IMR-90 (cell line): ENCODE results near the gene ZNF169. TPM values are rescaled to one million over a fixed set of nuclear protein-coding genes. Genes with fewer than 3 reads are reported as not detected.

Experiments
- ATAC-seq: fragments of 200-7000 bp; cut with Tn5 transposase; 2 replicates; pipeline ENCODE4 v1.9.1; 2020; ENCODE audit warnings: low read depth, mild to moderate bottlenecking, moderate library complexity
- BruUV-seq: library from RNA; stranded (reverse); fragments of 400-500 nt; replicated peaks from 2 replicates; lab custom pipeline; 2021; lab: Mats Ljungman, UMichigan
- CTCF ChIA-PET: fragments of 300-600 bp; formaldehyde crosslinking; extraction: SDS; loops from one replicate; lab custom pipeline; 2021; ENCODE audit warnings: antibody characterized with exemption; lab: Yijun Ruan, JAX
- POLR2A ChIA-PET: fragments of 300-600 bp; sonication (Branson Sonifier 250); formaldehyde crosslinking; loops from one replicate; lab custom pipeline; 2022; ENCODE audit warnings: antibody characterized with exemption; ENCODE audit not compliant: unreplicated experiment; lab: Charles Lee
- DNase-seq: peaks from one replicate; pipeline ENCODE4 v3.0.0; 2013
- H2AFZ ChIP-seq: replicated peaks from 2 replicates; pipeline ENCODE3; 2013; ENCODE audit warnings: low read length, mild to moderate bottlenecking; ENCODE audit not compliant: poor library complexity
- H2AK5ac ChIP-seq: 2 replicates; pipeline ENCODE4 v1.6.1; 2013; ENCODE audit warnings: low read depth, low read length, inconsistent platforms
- H2AK9ac ChIP-seq: replicated peaks from 2 replicates; pipeline ENCODE3; 2013; ENCODE audit warnings: mild to moderate bottlenecking, low read depth, low read length, moderate library complexity; ENCODE audit not compliant: poor library complexity
- H2BK120ac ChIP-seq: 2 replicates; pipeline ENCODE4 v1.6.1; 2013; ENCODE audit warnings: low read depth, low read length, inconsistent platforms
- H2BK15ac ChIP-seq: 3 replicates; pipeline ENCODE4 v1.6.1; 2013; ENCODE audit warnings: low read depth, low read length, inconsistent platforms
- H2BK20ac ChIP-seq: 2 replicates; pipeline ENCODE4 v1.6.1; 2013; ENCODE audit warnings: low read depth, mild to moderate bottlenecking, inconsistent platforms, low read length, moderate library complexity
- H2BK5ac ChIP-seq: 2 replicates; pipeline ENCODE4 v1.6.1; 2013; ENCODE audit warnings: mild to moderate bottlenecking, low read depth, low read length, inconsistent platforms; ENCODE audit not compliant: poor library complexity, severe bottlenecking
- H3K14ac ChIP-seq: replicated peaks from 2 replicates; pipeline ENCODE4 v1.6.1; 2013; ENCODE audit warnings: low read depth, low read length, inconsistent platforms
- H3K18ac ChIP-seq: 2 replicates; pipeline ENCODE4 v1.6.1; 2013; ENCODE audit warnings: low read depth, low read length, control low read depth
- H3K23ac ChIP-seq: 2 replicates; pipeline ENCODE4 v1.6.1; 2013; ENCODE audit warnings: low read depth, low read length, inconsistent platforms
- H3K27ac ChIP-seq: 2 replicates; pipeline ENCODE4 v1.5.1; 2013; ENCODE audit warnings: mild to moderate bottlenecking, control low read depth, low read length; ENCODE audit not compliant: insufficient read depth
- H3K27me3 ChIP-seq: 2 replicates; pipeline ENCODE4 v1.6.1; 2013; ENCODE audit warnings: low read length; ENCODE audit not compliant: control insufficient read depth, insufficient read depth
- H3K36me3 ChIP-seq: 2 replicates; pipeline ENCODE4 v1.6.1; 2013; ENCODE audit warnings: low read length, mixed read lengths; ENCODE audit not compliant: control insufficient read depth, insufficient read depth
- H3K4ac ChIP-seq: 2 replicates; pipeline ENCODE4 v1.6.1; 2013; ENCODE audit warnings: low read depth, low read length, inconsistent platforms
- H3K4me1 ChIP-seq: 2 replicates; pipeline ENCODE4 v1.6.1; 2013; ENCODE audit warnings: low read length, mixed read lengths; ENCODE audit not compliant: control insufficient read depth, insufficient read depth
- H3K4me2 ChIP-seq: 2 replicates; pipeline ENCODE4 v1.6.1; 2013; ENCODE audit warnings: low read depth, mild to moderate bottlenecking, control low read depth, low read length, moderate library complexity
- H3K4me3 ChIP-seq: 2 replicates; pipeline ENCODE4 v1.5.1; 2013; ENCODE audit warnings: low read depth, mild to moderate bottlenecking, control low read depth, low read length, moderate library complexity; ENCODE audit not compliant: insufficient read depth
- H3K56ac ChIP-seq: 2 replicates; pipeline ENCODE4 v1.6.1; 2013; ENCODE audit warnings: low read length, inconsistent platforms; ENCODE audit not compliant: insufficient read depth; ENCODE audit errors: extremely low read depth
- H3K79me1 ChIP-seq, 2 experiments: 2 replicates each; pipeline ENCODE4 v1.6.1; 2013; ENCODE audit warnings: low read length in 2 of 2, inconsistent platforms in 1 of 2, low read depth in 1 of 2
- H3K9ac ChIP-seq: 2 replicates; pipeline ENCODE4 v1.6.1; 2013; ENCODE audit warnings: low read depth, low read length, control low read depth
- H3K9me1 ChIP-seq: 2 replicates; pipeline ENCODE4 v1.6.1; 2013; ENCODE audit warnings: low read length, inconsistent platforms; ENCODE audit not compliant: insufficient read depth
- H3K9me3 ChIP-seq: 2 replicates; pipeline ENCODE4 v1.6.1; 2013; ENCODE audit warnings: low read length; ENCODE audit not compliant: control insufficient read depth, insufficient read depth
- H4K20me1 ChIP-seq: 2 replicates; pipeline ENCODE4 v1.6.1; 2013; ENCODE audit warnings: low read length, inconsistent platforms; ENCODE audit not compliant: insufficient read depth
- H4K5ac ChIP-seq: 2 replicates; pipeline ENCODE4 v1.6.1; 2013; ENCODE audit warnings: mild to moderate bottlenecking, low read depth, low read length, control low read depth
- H4K8ac ChIP-seq, 2 experiments: 2 replicates each; pipeline ENCODE4 v1.6.1; 2013; ENCODE audit warnings: low read depth in 2 of 2, low read length in 2 of 2, control low read depth in 1 of 2, inconsistent platforms in 1 of 2
- H4K91ac ChIP-seq: 2 replicates; pipeline ENCODE4 v1.6.1; 2013; ENCODE audit warnings: low read depth, low read length, inconsistent platforms; ENCODE audit not compliant: insufficient read depth
- BHLHE40 ChIP-seq: fragments of 150-350 bp; IDR thresholded peaks from 2 replicates; pipeline ENCODE4 v1.6.1; 2016; ENCODE audit warnings: mild to moderate bottlenecking, low read depth, low read length
- CEBPB ChIP-seq: IDR thresholded peaks from 2 replicates; pipeline ENCODE4 v1.6.1; 2012; ENCODE audit warnings: low read depth, low read length, improper control_type of control experiment
- CHD1 ChIP-seq: IDR thresholded peaks from 2 replicates; pipeline ENCODE4 v1.6.1; 2012; ENCODE audit warnings: low read depth, low read length, improper control_type of control experiment
- FOS ChIP-seq: fragments of 150-350 bp; IDR thresholded peaks from 2 replicates; pipeline ENCODE4 v1.6.1; 2016; ENCODE audit warnings: low read depth, low read length
- MAFK ChIP-seq: IDR thresholded peaks from 2 replicates; pipeline ENCODE4 v1.6.1; 2012; ENCODE audit warnings: low read depth, low read length, improper control_type of control experiment
- MAZ ChIP-seq: IDR thresholded peaks from 2 replicates; pipeline ENCODE4 v1.6.1; 2012; ENCODE audit warnings: low read depth, mild to moderate bottlenecking, low read length, improper control_type of control experiment, moderate library complexity, borderline replicate concordance
- MXI1 ChIP-seq: IDR thresholded peaks from 2 replicates; pipeline ENCODE4 v1.6.1; 2012; ENCODE audit warnings: low read depth, mild to moderate bottlenecking, low read length, moderate library complexity, borderline replicate concordance
- NFE2L2 ChIP-seq: fragments of 150-350 bp; IDR thresholded peaks from 2 replicates; pipeline ENCODE4 v1.6.1; 2016; ENCODE audit warnings: low read depth, mild to moderate bottlenecking, low read length
- POLR2A ChIP-seq: IDR thresholded peaks from 2 replicates; pipeline ENCODE4 v1.6.1; 2012; ENCODE audit warnings: mild to moderate bottlenecking, low read depth, low read length
- RAD21 ChIP-seq: IDR thresholded peaks from 2 replicates; pipeline ENCODE4 v1.6.1; 2012; ENCODE audit warnings: low read length, improper control_type of control experiment
- RCOR1 ChIP-seq: IDR thresholded peaks from 2 replicates; pipeline ENCODE4 v1.6.1; 2012; ENCODE audit warnings: mild to moderate bottlenecking, low read length, improper control_type of control experiment; ENCODE audit not compliant: insufficient replicate concordance
- RFX5 ChIP-seq: IDR thresholded peaks from 2 replicates; pipeline ENCODE4 v1.8.0; 2012; ENCODE audit warnings: low read depth, mild to moderate bottlenecking, low read length, moderate library complexity
- SMC3 ChIP-seq: fragments of 150-350 bp; IDR thresholded peaks from 2 replicates; pipeline ENCODE4 v1.6.1; 2016; ENCODE audit warnings: low read depth, mild to moderate bottlenecking, antibody characterized with exemption, low read length, moderate library complexity
- WGBS, 2 experiments: methylation state at CpG; one replicate each; pipeline versions ENCODE4 v1.1.5 to v1.1.7; 2013; ENCODE audit warnings: missing lambda C conversion rate in 2 of 2; ENCODE audit not compliant: insufficient read length in 1 of 2; ENCODE audit errors: extremely low coverage in 2 of 2; 5-methylcytosine and 5-hydroxymethylcytosine counted together
- dilution Hi-C: fragments of 300-500 bp; cut with HindIII; formaldehyde crosslinking; loops from one replicate; pipeline ENCODE4 v1.14.3; 2018; ENCODE audit warnings: low sequenced_read_pairs; ENCODE audit not compliant: unreplicated experiment
- in situ Hi-C: fragments of 300-500 bp; cut with MboI; formaldehyde crosslinking; loops from 3 replicates; pipeline ENCODE4 v1.14.3; 2019; ENCODE audit warnings: low sequenced_read_pairs, inconsistent platforms, mixed read lengths
- intact Hi-C: fragments of 100-400 bp; cut with micrococcal nuclease; formaldehyde crosslinking; loops from 2 replicates; pipeline ENCODE4 v1.10.0; 2022
- polyA plus RNA-seq, 3 experiments: library from polyadenylated mRNA; depleted of rRNA; stranded (reverse); fragments of >200 nt; gene quantifications; 2 replicates each; pipeline ENCODE4 v1.2.3, GENCODE V29; 2012; ENCODE audit warnings: low replicate concordance in 1 of 3
- total RNA-seq: library from RNA; depleted of rRNA; stranded (reverse); fragments of >200 nt; gene quantifications from 2 replicates; pipeline ENCODE4 v1.2.3, GENCODE V29; 2012
- TF ChIP-seq, protein P1 (sequence below): fragments of 150-350 bp; IDR thresholded peaks from 2 replicates; pipeline ENCODE4 v1.6.1; 2016; ENCODE audit warnings: low read depth, mild to moderate bottlenecking, low read length, moderate library complexity, borderline replicate concordance
- TF ChIP-seq, protein P2 (sequence below): fragments of 150-350 bp; IDR thresholded peaks from 2 replicates; pipeline ENCODE4 v1.6.1; 2017; ENCODE audit warnings: mild to moderate bottlenecking, antibody characterized with exemption, low read length, low read depth
- TF ChIP-seq, protein P3 (sequence below): conservative IDR thresholded peaks from 2 replicates; pipeline ENCODE4 v1.5.1; 2012; ENCODE audit warnings: mild to moderate bottlenecking, low read depth, low read length, improper control_type of control experiment

The ZNF169 gene
- total and polyA plus RNA-seq, 2 of the 4 experiments (the other 2 are of a cell fraction): 2.7 to 3.2 TPM

DNA sequence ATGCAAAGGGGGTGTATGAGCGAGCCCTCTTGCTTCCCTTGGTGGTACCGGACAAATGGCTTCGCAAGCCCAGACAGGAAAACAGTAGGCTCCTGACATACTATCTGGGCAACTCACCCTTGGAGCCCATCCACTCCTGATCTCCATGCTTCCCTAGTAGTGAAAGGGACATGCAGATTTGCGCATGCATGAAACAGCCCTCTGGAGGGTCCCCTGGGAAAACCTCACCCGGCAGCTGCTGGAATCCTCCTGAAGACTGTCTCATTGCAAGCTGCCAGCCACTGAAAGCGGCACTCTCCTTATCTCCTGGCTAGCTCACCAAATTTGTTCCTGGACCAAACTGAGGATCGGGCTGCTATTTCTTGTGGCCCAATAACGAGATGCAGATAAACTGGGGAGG lies 10.2 kb downstream of the ZNF169 start:
- intact Hi-C loops: no loop called here
- H2BK20ac ChIP-seq: no peak overlapping the region
- no peak overlapping the region for H2AK9ac ChIP-seq
- dilution Hi-C loops: no loop called here
- H3K9me3 ChIP-seq: no peaks in the 10 kb centered on the region
- no peak overlapping the region for H4K91ac ChIP-seq
- no peaks in the 10 kb centered on the region for H3K36me3 ChIP-seq
- H2BK15ac ChIP-seq: no peak overlapping the region
- TF ChIP-seq MAFK (no peak), BHLHE40 (no peak), MXI1 (no peak), SMC3 (no peak), RFX5 (no peak), RAD21 (no peak), CHD1 (no peak), CEBPB (no peak), POLR2A (no peak), NFE2L2 (no peak), RCOR1 (no peak), MAZ (no peak), FOS (no peak)
- TF ChIP-seq, protein P1, sequence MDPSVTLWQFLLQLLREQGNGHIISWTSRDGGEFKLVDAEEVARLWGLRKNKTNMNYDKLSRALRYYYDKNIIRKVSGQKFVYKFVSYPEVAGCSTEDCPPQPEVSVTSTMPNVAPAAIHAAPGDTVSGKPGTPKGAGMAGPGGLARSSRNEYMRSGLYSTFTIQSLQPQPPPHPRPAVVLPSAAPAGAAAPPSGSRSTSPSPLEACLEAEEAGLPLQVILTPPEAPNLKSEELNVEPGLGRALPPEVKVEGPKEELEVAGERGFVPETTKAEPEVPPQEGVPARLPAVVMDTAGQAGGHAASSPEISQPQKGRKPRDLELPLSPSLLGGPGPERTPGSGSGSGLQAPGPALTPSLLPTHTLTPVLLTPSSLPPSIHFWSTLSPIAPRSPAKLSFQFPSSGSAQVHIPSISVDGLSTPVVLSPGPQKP: no peak
- TF ChIP-seq, protein P2, sequence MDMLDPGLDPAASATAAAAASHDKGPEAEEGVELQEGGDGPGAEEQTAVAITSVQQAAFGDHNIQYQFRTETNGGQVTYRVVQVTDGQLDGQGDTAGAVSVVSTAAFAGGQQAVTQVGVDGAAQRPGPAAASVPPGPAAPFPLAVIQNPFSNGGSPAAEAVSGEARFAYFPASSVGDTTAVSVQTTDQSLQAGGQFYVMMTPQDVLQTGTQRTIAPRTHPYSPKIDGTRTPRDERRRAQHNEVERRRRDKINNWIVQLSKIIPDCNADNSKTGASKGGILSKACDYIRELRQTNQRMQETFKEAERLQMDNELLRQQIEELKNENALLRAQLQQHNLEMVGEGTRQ: no peak
- TF ChIP-seq, protein P3, sequence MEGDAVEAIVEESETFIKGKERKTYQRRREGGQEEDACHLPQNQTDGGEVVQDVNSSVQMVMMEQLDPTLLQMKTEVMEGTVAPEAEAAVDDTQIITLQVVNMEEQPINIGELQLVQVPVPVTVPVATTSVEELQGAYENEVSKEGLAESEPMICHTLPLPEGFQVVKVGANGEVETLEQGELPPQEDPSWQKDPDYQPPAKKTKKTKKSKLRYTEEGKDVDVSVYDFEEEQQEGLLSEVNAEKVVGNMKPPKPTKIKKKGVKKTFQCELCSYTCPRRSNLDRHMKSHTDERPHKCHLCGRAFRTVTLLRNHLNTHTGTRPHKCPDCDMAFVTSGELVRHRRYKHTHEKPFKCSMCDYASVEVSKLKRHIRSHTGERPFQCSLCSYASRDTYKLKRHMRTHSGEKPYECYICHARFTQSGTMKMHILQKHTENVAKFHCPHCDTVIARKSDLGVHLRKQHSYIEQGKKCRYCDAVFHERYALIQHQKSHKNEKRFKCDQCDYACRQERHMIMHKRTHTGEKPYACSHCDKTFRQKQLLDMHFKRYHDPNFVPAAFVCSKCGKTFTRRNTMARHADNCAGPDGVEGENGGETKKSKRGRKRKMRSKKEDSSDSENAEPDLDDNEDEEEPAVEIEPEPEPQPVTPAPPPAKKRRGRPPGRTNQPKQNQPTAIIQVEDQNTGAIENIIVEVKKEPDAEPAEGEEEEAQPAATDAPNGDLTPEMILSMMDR: no peak
- CTCF ChIA-PET: interaction anchor here (0.6 kb wide), 1 partner anchor 20 kb away, joined by 5 read pairs; no protein-coding TSS in a partner anchor
- WGBS, 2 experiments: 100% methylated on average over 2 of the region's 8 CpGs; no CpG with 5 or more reads in 1 of the 2 experiments
- peaks cover 3 to 4% of the 10 kb centered on the region in 2 experiments; a peak in 2 of 4 replicates for H3K79me1 ChIP-seq
- H4K20me1 ChIP-seq: no peaks in the 10 kb centered on the region
- H4K8ac ChIP-seq: no peak overlapping the region
- no peaks in the 10 kb centered on the region for H3K4me1 ChIP-seq
- no peak overlapping the region for H3K56ac ChIP-seq
- no peak overlapping the region for H3K14ac ChIP-seq
- no peak overlapping the region for H2AFZ ChIP-seq
- H3K27me3 ChIP-seq: no peaks in the 10 kb centered on the region
- in situ Hi-C loops: loop anchor here (25.0 kb wide), 1 partner anchor 107 kb away; no protein-coding TSS in a partner anchor
- no TSS peak for BruUV-seq
- H3K27ac ChIP-seq: no peak overlapping the region
- H3K18ac ChIP-seq: no peak overlapping the region
- no peak for DNase-seq
- no peak overlapping the region for H3K4ac ChIP-seq
- H2AK5ac ChIP-seq: no peak overlapping the region
- no peak for ATAC-seq
- no peak overlapping the region for H2BK5ac ChIP-seq
- H3K9me1 ChIP-seq: no peaks in the 10 kb centered on the region
- no peak overlapping the region for H2BK120ac ChIP-seq
- no peak overlapping the region for H4K5ac ChIP-seq
- no peak overlapping the region for H3K23ac ChIP-seq
- POLR2A ChIA-PET: no interaction called here
- no peak overlapping the region for H3K9ac ChIP-seq
- H3K4me3 ChIP-seq: no peak overlapping the region
- no peak overlapping the region for H3K4me2 ChIP-seq
